SKM-1 (cell line): Measurements from ENCODE around the gene PTCH1.
A peak's percentile ranks its signal among the peaks of the same experiment; 100 is the strongest.

Source experiments
- DNase-seq: peaks from one replicate; lab custom pipeline; 2025; ENCODE audit not compliant: unreplicated experiment; lab: John Stamatoyannopoulos, UW

The PTCH1 gene

DNA sequence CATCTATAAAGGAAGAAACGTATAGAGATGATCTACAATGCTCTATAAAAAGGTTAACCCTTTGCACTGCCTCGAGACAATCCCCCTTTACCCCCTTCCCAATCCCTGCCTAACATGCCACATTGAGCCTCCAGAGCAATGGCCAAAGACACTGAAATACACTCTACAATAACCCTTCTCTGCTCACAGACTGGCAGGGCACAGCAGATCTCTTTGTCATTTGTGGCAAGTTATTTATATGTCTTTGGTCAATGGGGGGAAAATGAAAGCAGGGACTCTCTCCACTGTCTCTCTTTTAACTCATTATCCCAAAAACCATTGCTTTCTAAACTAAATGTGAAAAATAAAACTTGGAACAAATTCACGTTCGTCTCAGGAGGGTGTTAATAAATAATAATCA lies 51.7 kb downstream of the PTCH1 start:
- no peak for DNase-seq

DNA sequence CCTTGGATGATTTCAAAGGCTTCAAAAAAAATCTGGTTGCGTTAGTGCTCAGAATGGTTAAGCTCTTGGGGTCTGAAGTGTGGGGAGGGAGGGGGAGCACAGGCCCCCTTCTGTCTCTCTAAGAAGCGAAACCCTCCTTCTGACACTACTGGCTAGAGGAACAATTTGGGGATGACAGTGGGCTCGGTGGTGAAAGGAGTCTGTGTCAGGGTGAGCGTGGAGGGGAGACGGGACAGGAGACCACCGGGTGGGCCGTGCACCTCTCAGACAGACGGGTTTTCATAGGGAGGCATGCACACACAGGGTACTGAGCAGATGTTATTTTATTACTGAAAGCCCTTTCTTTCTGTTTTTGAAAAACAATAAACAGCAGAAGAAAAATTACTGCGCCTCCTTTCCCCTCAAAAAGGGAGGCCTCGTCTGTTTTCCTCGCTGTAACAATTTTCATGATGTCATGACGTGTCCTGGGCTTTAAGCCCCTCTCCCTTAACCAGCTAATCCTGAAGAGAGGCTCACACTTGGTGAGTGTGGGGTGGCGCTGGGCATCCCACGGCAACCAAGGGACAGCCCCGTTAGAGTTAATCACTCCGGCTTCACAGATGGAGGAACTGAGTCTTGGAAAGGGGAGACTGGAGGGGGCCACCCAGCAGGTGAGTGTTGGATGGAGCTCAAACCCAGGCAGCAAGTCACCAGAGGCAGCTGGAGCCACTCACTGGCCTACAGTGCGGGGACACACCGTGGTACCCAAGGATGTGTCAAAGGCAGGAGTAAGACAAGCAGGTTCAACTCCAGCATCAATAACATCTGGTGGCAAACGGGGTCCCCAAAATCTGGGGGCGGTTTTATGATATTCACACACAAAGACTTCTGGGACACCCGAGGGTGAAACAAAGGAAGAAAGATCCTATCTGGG lies 53.4 kb downstream of the PTCH1 start:
- no peak for DNase-seq

DNA sequence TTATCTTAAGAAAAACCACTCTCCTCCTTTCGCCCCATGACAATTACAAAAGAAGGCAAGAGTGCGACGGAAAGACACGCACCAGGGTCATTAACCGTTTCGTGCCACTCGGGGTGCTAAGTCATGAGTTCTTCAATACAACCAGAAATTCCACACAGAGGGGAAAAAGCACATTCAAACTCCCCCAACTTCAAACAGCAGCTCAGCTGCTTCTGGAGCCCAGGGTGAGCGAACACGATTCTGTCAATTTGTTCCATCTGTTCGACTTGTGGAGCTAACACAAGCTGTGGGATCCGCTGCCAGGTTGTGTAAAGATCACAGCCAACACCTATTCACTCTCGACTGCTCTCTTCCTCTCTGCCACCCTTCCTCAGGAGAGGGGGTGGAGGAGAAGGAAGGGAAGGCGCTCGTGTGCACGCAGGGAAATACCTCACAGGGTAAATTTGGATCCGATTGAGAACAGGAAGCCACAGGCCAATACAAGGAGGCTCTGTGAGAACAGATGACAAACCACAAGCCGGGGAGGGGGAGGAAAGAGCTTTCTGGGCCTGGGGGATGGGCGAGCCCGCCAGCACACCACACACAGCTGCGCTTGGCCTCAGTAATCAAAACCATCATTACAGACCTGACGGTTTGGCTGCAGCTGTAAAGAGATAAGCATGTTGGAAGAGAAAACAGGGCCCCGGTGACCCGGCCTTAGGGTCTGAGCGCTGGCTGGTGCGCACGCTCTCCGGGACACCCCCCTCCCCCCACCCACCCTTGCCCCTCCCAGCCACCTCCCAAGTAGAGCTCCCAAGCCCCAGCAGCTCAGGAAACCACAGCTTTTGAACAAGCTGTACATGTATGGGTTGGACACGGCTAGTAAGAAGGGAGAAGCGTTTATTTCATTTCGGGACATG lies 54.3 kb downstream of the PTCH1 start:
- peak; percentile 23 for DNase-seq

DNA sequence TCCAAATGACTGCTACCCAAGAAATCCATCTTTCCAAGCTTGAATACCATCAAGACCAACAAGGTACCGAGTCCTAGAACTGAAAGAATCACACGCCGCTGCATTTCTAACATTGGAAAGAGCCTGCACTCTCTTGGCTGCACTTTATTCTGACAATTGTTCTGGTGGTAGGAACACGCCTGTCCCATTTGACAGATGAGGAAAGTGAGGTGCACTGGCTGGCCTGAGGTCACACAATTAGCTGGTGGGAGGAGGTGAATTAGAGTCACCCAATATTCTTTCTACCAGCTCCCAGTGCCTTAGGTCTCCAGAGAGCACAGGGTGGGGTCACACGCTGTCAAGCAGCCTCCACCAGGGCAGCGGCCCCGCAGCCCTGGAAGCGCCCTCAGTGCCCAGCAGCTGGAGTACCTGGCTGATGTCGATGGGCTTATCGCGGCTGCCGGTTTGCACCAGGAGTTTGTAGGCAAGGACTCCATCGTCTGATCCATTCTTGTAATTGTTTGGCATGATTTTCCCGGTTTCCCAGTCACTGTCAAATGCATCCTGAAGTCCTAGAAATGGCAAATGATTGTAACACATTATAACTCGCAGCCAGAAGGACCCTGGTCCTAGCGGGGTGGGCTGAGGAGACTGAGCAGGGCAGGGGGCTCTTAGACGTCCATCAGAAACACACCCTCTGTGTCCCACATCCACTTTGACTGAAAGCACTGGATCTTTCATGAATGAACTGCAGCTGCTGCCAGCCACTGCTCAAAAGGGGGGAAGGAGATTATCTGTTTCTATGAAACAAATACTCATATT lies 55.1 kb downstream of the PTCH1 start:
- no peak for DNase-seq

- DNase-seq = no peak
Measured at GRCh38 chr9:95460518-95461164, 56.1 kb downstream of the PTCH1 start.

GRCh38 chr9:95459851-95460517 lies 56.8 kb downstream of the PTCH1 start:
- DNase-seq = no peak

GRCh38 chr9:95459178-95459577 lies 57.6 kb downstream of the PTCH1 start:
- no peak for DNase-seq

- no peak for DNase-seq
Measured at GRCh38 chr9:95458666-95459065, 58.1 kb downstream of the PTCH1 start.

- DNase-seq = no peak
Measured at GRCh38 chr9:95457769-95458168, 59.0 kb downstream of the PTCH1 start.

DNA sequence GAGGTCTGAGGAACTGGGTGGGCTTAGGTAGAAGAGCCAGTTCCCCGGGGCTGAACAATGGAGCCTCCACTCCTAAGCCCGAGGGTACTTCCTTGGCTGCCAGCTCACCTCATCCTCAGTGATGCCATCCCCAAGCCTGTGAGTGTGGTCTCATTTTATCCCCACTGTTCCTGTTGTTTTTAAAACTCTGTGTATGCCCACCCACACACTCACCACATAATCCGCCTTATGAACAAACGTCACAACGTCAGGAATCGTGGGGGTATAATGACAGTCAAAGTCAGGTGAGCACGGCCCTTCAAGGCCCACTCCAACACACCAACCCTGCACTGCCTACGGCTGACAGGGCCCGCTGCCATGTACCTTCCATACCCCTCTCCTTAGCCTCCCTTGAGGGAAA lies 61.1 kb downstream of the PTCH1 start:
- no peak for DNase-seq

GRCh38 chr9:95452176-95452575 lies 64.6 kb downstream of the PTCH1 start:
- no peak for DNase-seq

- DNase-seq = no peak
Measured at GRCh38 chr9:95451065-95451426, 65.7 kb downstream of the PTCH1 start.

- DNase-seq = no peak
Measured at GRCh38 chr9:95450171-95451064, 66.4 kb downstream of the PTCH1 start.

GRCh38 chr9:95449016-95449415 lies 67.8 kb downstream of the PTCH1 start:
- DNase-seq = no peak

- DNase-seq = no peak
Measured at GRCh38 chr9:95447660-95448420, 68.9 kb downstream of the PTCH1 start.

- DNase-seq = no peak
Measured at GRCh38 chr9:95446984-95447383, 69.8 kb downstream of the PTCH1 start.

DNA sequence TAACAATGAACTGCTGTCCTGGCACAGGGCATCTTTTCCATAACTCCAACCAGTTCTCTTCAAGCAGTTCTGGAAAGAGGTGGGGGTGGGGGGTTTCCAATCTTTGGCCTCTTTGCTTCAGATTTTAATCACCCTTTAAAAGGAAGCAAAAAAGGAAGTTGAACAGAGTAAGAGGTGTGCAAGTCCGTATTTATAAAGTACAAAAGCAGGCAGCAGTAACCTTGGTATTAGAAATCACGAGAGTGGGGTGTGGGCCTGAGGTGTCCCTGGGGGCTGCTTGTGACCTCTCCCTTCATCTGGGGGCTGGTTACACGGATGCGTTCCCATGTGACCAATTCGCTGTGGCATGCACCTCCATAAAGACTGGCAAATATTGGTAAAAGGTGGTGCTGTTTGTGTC lies 70.5 kb downstream of the PTCH1 start:
- DNase-seq = no peak

DNA sequence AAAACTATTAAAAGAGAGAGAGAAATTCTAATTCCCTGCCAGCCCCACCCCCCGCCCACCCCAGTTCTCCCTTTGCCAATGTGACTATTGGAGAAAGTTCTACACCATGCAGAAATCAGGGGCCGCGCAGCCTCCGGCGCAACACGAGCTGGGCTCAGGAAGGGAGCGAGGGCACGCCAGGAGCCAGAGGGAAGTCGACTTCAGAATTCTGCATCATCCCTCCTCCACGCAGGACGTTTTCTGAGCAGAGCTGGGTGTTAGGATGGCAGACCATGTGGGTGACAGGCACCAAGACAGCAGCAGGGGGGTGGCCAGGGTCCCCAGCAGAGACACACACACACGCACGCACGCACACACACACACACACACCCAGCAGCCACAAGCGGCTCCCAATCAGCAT lies 72.6 kb downstream of the PTCH1 start:
- no peak for DNase-seq
